Measurements from ENCODE around the gene HGF.

- TF ChIP-seq CTCF (IDR thresholded peaks at IDR 0.05; ENCODE audit: poor library complexity): no peak
- no peak for TF ChIP-seq EZH2 (IDR thresholded peaks at IDR 0.05; ENCODE audit: borderline replicate concordance)
- no peak for TF ChIP-seq EZH2phosphoT487 (IDR thresholded peaks at IDR 0.05; ENCODE audit: low read depth, severe bottlenecking, unreplicated experiment)
Measured at GRCh38 chr7:81657551-81657950, 112.3 kb downstream of the HGF start.

Data from hepatocyte (in vitro differentiated cells).